ENCODE data around the gene GABRB1. TPM values are rescaled to one million over a fixed set of nuclear protein-coding genes. Genes with fewer than 3 reads are reported as not detected.

GABRB1 gene
- total and polyA plus RNA-seq, 2 donors (not counting 3 experiments of a cell fraction or from before 2014, with no cell fraction given), result not detected

DNA sequence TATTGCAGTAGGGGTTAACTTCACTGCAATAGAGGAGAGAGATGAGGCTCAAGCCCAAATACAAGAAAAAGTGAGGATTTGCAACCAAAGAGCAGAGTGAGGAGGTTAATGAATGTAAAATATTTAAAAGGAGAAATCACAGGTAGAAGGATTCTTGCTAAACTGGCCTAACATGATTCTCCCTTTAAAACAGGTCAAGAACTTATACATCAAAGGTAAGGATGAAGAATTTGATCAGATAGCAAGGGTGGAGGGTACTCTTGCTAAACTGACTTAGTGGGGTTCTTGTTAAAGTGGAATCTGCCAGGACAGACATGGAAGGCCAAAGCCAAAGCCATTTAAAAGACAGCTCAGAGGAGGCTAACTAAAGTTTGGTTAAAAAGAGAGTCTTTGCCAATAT lies 193.0 kb downstream of the GABRB1 start:
- H2AFZ ChIP-seq (ENCODE audit: low read depth, low read length), result no peak overlapping the region
- TF ChIP-seq POLR2AphosphoS5 (IDR thresholded peaks at IDR 0.05; ENCODE audit: insufficient read depth, low read depth, low read length), result no peak
- TF ChIP-seq JUN (IDR thresholded peaks at IDR 0.05; ENCODE audit: borderline replicate concordance, insufficient read depth, insufficient read length, low read depth), result no peak
- H3K79me2 ChIP-seq (ENCODE audit: control insufficient read depth, insufficient read depth, low read length), result no peaks in the 10 kb centered on the region
- H3K27ac ChIP-seq (ENCODE audit: insufficient read depth, low read depth, low read length), result no peak overlapping the region
- H3K4me1 ChIP-seq (ENCODE audit: control insufficient read depth, extremely low read depth, insufficient read depth, low read length), result no peaks in the 10 kb centered on the region
- no TSS peak for BruUV-seq (replicated peaks)
- FAIRE-seq (no peak), DNase-seq (ENCODE audit: low read depth, low spot score) (no peak)
- no peak overlapping the region for H3K9ac ChIP-seq (replicated peaks; ENCODE audit: extremely low read depth, insufficient read depth, low read length)
- H3K9me1 ChIP-seq (replicated peaks; ENCODE audit: control insufficient read depth, extremely low read depth, insufficient read depth, low read length), result no peaks in the 10 kb centered on the region
- no peaks in the 10 kb centered on the region for H3K27me3 ChIP-seq (ENCODE audit: control insufficient read depth in 2 of 2, insufficient read depth in 2 of 2, low read length in 2 of 2)
- no peak overlapping the region for H3K4me2 ChIP-seq (ENCODE audit: insufficient read depth, low read length)
- no peak overlapping the region for H3K4me3 ChIP-seq (replicated peaks in 1 of 3; ENCODE audit: insufficient read depth in 1 of 3, low read depth in 1 of 3, low read length in 3 of 3)
- ChIA-PET CTCF (no interaction called here), POLR2A (no interaction called here)
- dilution Hi-C loops (cut with MboI; ENCODE audit: extremely low pct_ligation_motif_present, low sequenced_read_pairs), result no loop called here
- intact Hi-C loops (cut with micrococcal nuclease), result no loop called here
- H3K36me3 ChIP-seq (ENCODE audit: control insufficient read depth in 2 of 2, extremely low read depth in 1 of 2, insufficient read depth in 2 of 2, low read length in 2 of 2), result no peaks in the 10 kb centered on the region
- H3K9me3 ChIP-seq (replicated peaks; ENCODE audit: control insufficient read depth, insufficient read depth, low read length), result no peaks in the 10 kb centered on the region
- no peaks in the 10 kb centered on the region for H4K20me1 ChIP-seq (replicated peaks; ENCODE audit: control insufficient read depth, extremely low read depth, insufficient read depth, low read length)

DNA sequence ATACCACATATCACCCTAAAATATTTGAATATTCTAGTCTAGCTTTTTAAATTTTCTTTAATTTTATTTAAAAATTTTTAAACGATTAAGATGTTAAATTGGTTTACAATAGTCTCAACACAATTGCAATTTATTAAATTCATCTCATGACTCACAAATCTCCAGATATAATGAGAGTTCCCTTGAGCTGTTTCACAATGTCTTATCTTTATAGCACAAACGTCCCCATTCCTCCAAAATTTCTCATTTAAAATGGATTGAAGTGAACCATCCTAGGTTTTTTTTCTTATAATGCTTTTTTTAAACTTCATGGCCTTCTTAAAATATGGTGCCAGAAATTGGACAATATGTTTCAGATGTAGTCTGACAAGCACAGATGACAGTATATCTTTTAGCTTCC lies 204.4 kb downstream of the GABRB1 start:
- Histone ChIP-seq H3K27me3 (ENCODE audit: control insufficient read depth in 2 of 2, insufficient read depth in 2 of 2, low read length in 2 of 2) (no peaks in the 10 kb centered on the region), H3K9me3 (replicated peaks; ENCODE audit: control insufficient read depth, insufficient read depth, low read length) (no peaks in the 10 kb centered on the region), H3K9me1 (replicated peaks; ENCODE audit: control insufficient read depth, extremely low read depth, insufficient read depth, low read length) (no peaks in the 10 kb centered on the region), H2AFZ (ENCODE audit: low read depth, low read length) (no peak overlapping the region), H3K4me3 (replicated peaks in 1 of 3; ENCODE audit: insufficient read depth in 1 of 3, low read depth in 1 of 3, low read length in 3 of 3) (no peak overlapping the region), H3K4me2 (ENCODE audit: insufficient read depth, low read length) (no peak overlapping the region), H3K9ac (replicated peaks; ENCODE audit: extremely low read depth, insufficient read depth, low read length) (no peak overlapping the region), H3K27ac (ENCODE audit: insufficient read depth, low read depth, low read length) (no peak overlapping the region), H3K79me2 (ENCODE audit: control insufficient read depth, insufficient read depth, low read length) (no peaks in the 10 kb centered on the region), H3K36me3 (ENCODE audit: control insufficient read depth in 2 of 2, extremely low read depth in 1 of 2, insufficient read depth in 2 of 2, low read length in 2 of 2) (no peaks in the 10 kb centered on the region), H4K20me1 (replicated peaks; ENCODE audit: control insufficient read depth, extremely low read depth, insufficient read depth, low read length) (no peaks in the 10 kb centered on the region), H3K4me1 (ENCODE audit: control insufficient read depth, extremely low read depth, insufficient read depth, low read length) (no peaks in the 10 kb centered on the region)
- FAIRE-seq (no peak), DNase-seq (ENCODE audit: low read depth, low spot score) (no peak)
- ChIA-PET CTCF (no interaction called here), POLR2A (no interaction called here)
- no TSS peak for BruUV-seq (replicated peaks)
- intact Hi-C loops (cut with micrococcal nuclease), result no loop called here
- dilution Hi-C loops (cut with MboI; ENCODE audit: extremely low pct_ligation_motif_present, low sequenced_read_pairs), result no loop called here
- TF ChIP-seq FOS (IDR thresholded peaks at IDR 0.05; ENCODE audit: borderline replicate concordance, insufficient read depth, low read length), result no peak
- TF ChIP-seq POLR2A (IDR thresholded peaks at IDR 0.05; ENCODE audit: low read depth, low read length), result no peak
- TF ChIP-seq, protein P1, sequence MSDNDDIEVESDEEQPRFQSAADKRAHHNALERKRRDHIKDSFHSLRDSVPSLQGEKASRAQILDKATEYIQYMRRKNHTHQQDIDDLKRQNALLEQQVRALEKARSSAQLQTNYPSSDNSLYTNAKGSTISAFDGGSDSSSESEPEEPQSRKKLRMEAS (IDR thresholded peaks at IDR 0.05; ENCODE audit: insufficient read depth, insufficient read length), result no peak
- no peak for TF ChIP-seq GATA2 (IDR thresholded peaks at IDR 0.05; ENCODE audit: insufficient read depth, insufficient read length, low read depth, low read length)
- no peak for TF ChIP-seq EZH2 (IDR thresholded peaks at IDR 0.05; ENCODE audit: borderline replicate concordance, low read depth, low read length, severe bottlenecking)
- TF ChIP-seq MYC (IDR thresholded peaks at IDR 0.05; ENCODE audit: low read depth, low read length), result no peak
- TF ChIP-seq JUN (IDR thresholded peaks at IDR 0.05; ENCODE audit: borderline replicate concordance, insufficient read depth, insufficient read length, low read depth), result no peak
- no peak for TF ChIP-seq POLR2AphosphoS5 (IDR thresholded peaks at IDR 0.05; ENCODE audit: insufficient read depth, low read depth, low read length)
- TF ChIP-seq, protein P2, sequence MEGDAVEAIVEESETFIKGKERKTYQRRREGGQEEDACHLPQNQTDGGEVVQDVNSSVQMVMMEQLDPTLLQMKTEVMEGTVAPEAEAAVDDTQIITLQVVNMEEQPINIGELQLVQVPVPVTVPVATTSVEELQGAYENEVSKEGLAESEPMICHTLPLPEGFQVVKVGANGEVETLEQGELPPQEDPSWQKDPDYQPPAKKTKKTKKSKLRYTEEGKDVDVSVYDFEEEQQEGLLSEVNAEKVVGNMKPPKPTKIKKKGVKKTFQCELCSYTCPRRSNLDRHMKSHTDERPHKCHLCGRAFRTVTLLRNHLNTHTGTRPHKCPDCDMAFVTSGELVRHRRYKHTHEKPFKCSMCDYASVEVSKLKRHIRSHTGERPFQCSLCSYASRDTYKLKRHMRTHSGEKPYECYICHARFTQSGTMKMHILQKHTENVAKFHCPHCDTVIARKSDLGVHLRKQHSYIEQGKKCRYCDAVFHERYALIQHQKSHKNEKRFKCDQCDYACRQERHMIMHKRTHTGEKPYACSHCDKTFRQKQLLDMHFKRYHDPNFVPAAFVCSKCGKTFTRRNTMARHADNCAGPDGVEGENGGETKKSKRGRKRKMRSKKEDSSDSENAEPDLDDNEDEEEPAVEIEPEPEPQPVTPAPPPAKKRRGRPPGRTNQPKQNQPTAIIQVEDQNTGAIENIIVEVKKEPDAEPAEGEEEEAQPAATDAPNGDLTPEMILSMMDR (IDR thresholded peaks at IDR 0.05; ENCODE audit: extremely low read depth in 1 of 2, insufficient read depth in 1 of 2, low read depth in 1 of 2, low read length in 2 of 2), result no peak

Data from endothelial cell of umbilical vein (primary cell).